OCI-LY7 (cell line): Measurements from ENCODE around the gene SIAH1. TPM values are rescaled to one million over a fixed set of nuclear protein-coding genes. Genes with fewer than 3 reads are reported as not detected.

Experiments
- BruUV-seq: library from RNA; stranded (reverse); fragments of 400-500 nt; replicated peaks from 2 replicates; lab custom pipeline; 2021; lab: Mats Ljungman, UMichigan
- CTCF ChIA-PET: fragments of 300-600 bp; sonication (Branson Sonifier 250); formaldehyde crosslinking; loops from one replicate; lab custom pipeline; 2022; ENCODE audit warnings: antibody characterized with exemption; ENCODE audit not compliant: unreplicated experiment; lab: Charles Lee
- POLR2A ChIA-PET: fragments of 300-600 bp; sonication (Branson Sonifier 250); formaldehyde crosslinking; loops from one replicate; lab custom pipeline; 2022; ENCODE audit warnings: antibody characterized with exemption; lab: Charles Lee
- DNase-seq: peaks from one replicate; pipeline ENCODE4 v3.0.0-alpha.2; 2015; ENCODE audit warnings: low spot score
- H2AFZ ChIP-seq: fragments of 200-600 bp; sonication (generic), shearing (Covaris generic); 2 replicates; pipeline ENCODE4 v1.6.1; 2014; ENCODE audit warnings: mild to moderate bottlenecking, antibody characterized with exemption, low read length, moderate library complexity
- H3K27ac ChIP-seq: fragments of 200-600 bp; sonication (generic); 2 replicates; pipeline ENCODE4 v1.5.1; 2014; ENCODE audit warnings: mixed run types, low read depth, mild to moderate bottlenecking, moderate library complexity, low read length, inconsistent platforms; ENCODE audit not compliant: poor library complexity, severe bottlenecking
- H3K36me3 ChIP-seq: fragments of 200-600 bp; sonication (generic); 2 replicates; pipeline ENCODE4 v1.6.1; 2014; ENCODE audit warnings: mild to moderate bottlenecking, antibody characterized with exemption, low read length, moderate library complexity, mixed read lengths; ENCODE audit not compliant: insufficient read depth
- H3K4me1 ChIP-seq: fragments of 200-600 bp; sonication (generic); 2 replicates; pipeline ENCODE4 v1.5.1; 2014; ENCODE audit warnings: mild to moderate bottlenecking, low read length; ENCODE audit not compliant: insufficient read depth, poor library complexity, severe bottlenecking
- H3K4me2 ChIP-seq: fragments of 200-600 bp; sonication (generic); 2 replicates; pipeline ENCODE4 v1.6.1; 2014; ENCODE audit warnings: mild to moderate bottlenecking, low read length
- H3K4me3 ChIP-seq: fragments of 200-600 bp; sonication (generic); 2 replicates; pipeline ENCODE4 v1.5.1; 2014; ENCODE audit warnings: mild to moderate bottlenecking, low read depth, low read length; ENCODE audit not compliant: poor library complexity, severe bottlenecking
- H3K79me2 ChIP-seq: fragments of 200-600 bp; sonication (generic); 2 replicates; pipeline ENCODE4 v1.6.1; 2016; ENCODE audit warnings: low read depth, mild to moderate bottlenecking, low read length, moderate library complexity, mixed read lengths; ENCODE audit not compliant: insufficient read depth
- H3K9me2 ChIP-seq: fragments of 200-600 bp; sonication (generic); 2 replicates; pipeline ENCODE4 v1.6.1; 2016; ENCODE audit warnings: mild to moderate bottlenecking, low read length, mixed read lengths; ENCODE audit not compliant: insufficient read depth
- H3K9me3 ChIP-seq: fragments of 200-600 bp; sonication (generic); 2 replicates; pipeline ENCODE4 v1.6.1; 2014; ENCODE audit warnings: mild to moderate bottlenecking, mixed run types, low read length, mixed read lengths
- H4K20me1 ChIP-seq: fragments of 200-600 bp; sonication (generic); 2 replicates; pipeline ENCODE4 v1.6.1; 2014; ENCODE audit warnings: mild to moderate bottlenecking, antibody characterized with exemption, low read length, moderate library complexity, mixed read lengths; ENCODE audit not compliant: insufficient read depth
- CTCF ChIP-seq: fragments of 200-600 bp; sonication (generic); conservative IDR thresholded peaks from 2 replicates; pipeline ENCODE4 v1.5.1; 2014; ENCODE audit warnings: mild to moderate bottlenecking, antibody characterized with exemption, low read length, moderate library complexity, mixed read lengths
- EZH2phosphoT487 ChIP-seq: fragments of 200-600 bp; sonication (generic); IDR thresholded peaks from 2 replicates; pipeline ENCODE4 v1.6.1; 2018; ENCODE audit warnings: low read depth, borderline replicate concordance, mild to moderate bottlenecking, mixed run types, antibody characterized with exemption, low read length, moderate library complexity, mixed read lengths
- intact Hi-C: fragments of 100-400 bp; cut with micrococcal nuclease; formaldehyde crosslinking; loops from one replicate; pipeline ENCODE4 v1.10.0; 2022; ENCODE audit not compliant: unreplicated experiment
- total RNA-seq, 2 experiments: library from RNA; depleted of rRNA in 1 of 2; stranded (reverse); fragments of >200 nt in 1 of 2; shearing (Covaris generic) in 1 of 2; gene quantifications; 2 replicates each; pipeline ENCODE4 v1.2.3, GENCODE V29; 2014 to 2022

SIAH1 gene
- total RNA-seq, 2 experiments from 2014 or later, result 18.9 to 22.8 TPM

- no peak for DNase-seq
- Histone ChIP-seq H4K20me1 (no peaks in the 10 kb centered on the region), H2AFZ (no peak overlapping the region), H3K4me3 (no peak overlapping the region), H3K4me1 (no peaks in the 10 kb centered on the region), H3K4me2 (no peak overlapping the region), H3K27ac (no peak overlapping the region), H3K79me2 (no peaks in the 10 kb centered on the region), H3K9me2 (no peaks in the 10 kb centered on the region), H3K9me3 (no peaks in the 10 kb centered on the region), H3K36me3 (no peaks in the 10 kb centered on the region)
- intact Hi-C loops, result no loop called here
- BruUV-seq, result no TSS peak
- POLR2A ChIA-PET, result no interaction called here
- CTCF ChIA-PET, result no interaction called here
- no peak for TF ChIP-seq EZH2phosphoT487
- no peak for TF ChIP-seq CTCF
These were observed 28.1 kb upstream of the SIAH1 start for GRCh38 chr16:48413272-48413671.

GRCh38 chr16:48409839-48410632, 24.8 kb upstream of the SIAH1 start:
- ChIA-PET CTCF (no interaction called here), POLR2A (interaction anchor here (0.7 to 1.5 kb wide), 4 partner anchors 10 to 326 kb away, joined by 4 to 6 read pairs (median 4); no protein-coding TSS in a partner anchor)
- H3K9me3 ChIP-seq, result no peaks in the 10 kb centered on the region
- H2AFZ ChIP-seq, result no peak overlapping the region
- H3K4me2 ChIP-seq, result no peak overlapping the region
- H3K79me2 ChIP-seq, result no peaks in the 10 kb centered on the region
- intact Hi-C loops, result no loop called here
- TF ChIP-seq EZH2phosphoT487, result no peak
- no peak for TF ChIP-seq CTCF
- H3K9me2 ChIP-seq, result no peaks in the 10 kb centered on the region
- DNase-seq, result no peak
- H3K4me3 ChIP-seq, result no peak overlapping the region
- no peak overlapping the region for H3K27ac ChIP-seq
- H3K4me1 ChIP-seq, result no peaks in the 10 kb centered on the region
- H3K36me3 ChIP-seq, result no peaks in the 10 kb centered on the region
- BruUV-seq, result no TSS peak
- no peaks in the 10 kb centered on the region for H4K20me1 ChIP-seq

GRCh38 chr16:48408688-48409087, 23.5 kb upstream of the SIAH1 start:
- no peak for DNase-seq
- CTCF ChIA-PET, result no interaction called here
- no TSS peak for BruUV-seq
- Histone ChIP-seq H3K4me3 (no peak overlapping the region), H4K20me1 (no peaks in the 10 kb centered on the region), H3K27ac (no peak overlapping the region), H3K9me2 (no peaks in the 10 kb centered on the region), H3K4me1 (no peaks in the 10 kb centered on the region), H2AFZ (no peak overlapping the region), H3K4me2 (no peak overlapping the region), H3K9me3 (no peaks in the 10 kb centered on the region), H3K79me2 (no peaks in the 10 kb centered on the region), H3K36me3 (no peaks in the 10 kb centered on the region)
- TF ChIP-seq CTCF (no peak), EZH2phosphoT487 (no peak)
- POLR2A ChIA-PET, result interaction anchor here (1.5 kb wide), 1 partner anchor 9 kb away, joined by 4 read pairs; no protein-coding TSS in a partner anchor
- intact Hi-C loops, result no loop called here
